Stomach (tissue), 4 donors: ENCODE results near the gene NGB.

Source experiments
- EP300 ChIP-seq: sonication (generic); formaldehyde crosslinking; IDR thresholded peaks from one replicate; pipeline ENCODE4 v1.6.1; 2017; ENCODE audit warnings: antibody characterized with exemption
- POLR2A ChIP-seq, 4 donors: fragments of 450-650 bp; IDR thresholded peaks; one replicate each; pipeline ENCODE4 v1.6.1; 2016; ENCODE audit warnings: antibody characterized with exemption in 4 of 4, control low read depth in 2 of 4, mild to moderate bottlenecking in 1 of 4, moderate library complexity in 1 of 4
- POLR2AphosphoS5 ChIP-seq, 3 donors: sonication (generic); formaldehyde crosslinking; IDR thresholded peaks; one replicate each; pipeline ENCODE4 v1.6.1; 2016; ENCODE audit warnings: antibody characterized with exemption in 3 of 3
- TF ChIP-seq, protein P1 (sequence below), 7 experiments: fragments of 450-650 bp in 4 of 7; fragments of 200-600 bp in 3 of 7; sonication (generic) in 3 of 7; IDR thresholded peaks; one replicate each; pipeline ENCODE4 v1.5.1; 2016 to 2019; ENCODE audit warnings: antibody characterized with exemption in 7 of 7, control low read depth in 2 of 7, mild to moderate bottlenecking in 1 of 7

DNA sequence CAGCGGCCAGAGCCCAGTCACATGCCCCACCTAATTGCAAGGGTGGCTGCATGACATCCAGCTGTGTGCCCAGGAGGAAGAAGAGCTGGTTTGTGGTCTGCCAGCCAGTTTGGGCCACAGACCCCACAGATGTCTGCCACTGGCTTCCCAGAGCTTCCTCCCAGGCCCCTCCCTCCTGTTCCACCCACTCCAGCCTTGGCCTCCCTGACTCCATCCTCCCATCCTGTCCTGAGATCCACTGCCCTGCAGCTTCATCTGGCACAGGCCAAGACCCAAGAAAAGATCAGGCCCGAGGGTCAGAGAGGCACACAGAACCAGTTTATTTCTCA is 5.9 kb downstream of the NGB start:
- TF ChIP-seq, protein P1, sequence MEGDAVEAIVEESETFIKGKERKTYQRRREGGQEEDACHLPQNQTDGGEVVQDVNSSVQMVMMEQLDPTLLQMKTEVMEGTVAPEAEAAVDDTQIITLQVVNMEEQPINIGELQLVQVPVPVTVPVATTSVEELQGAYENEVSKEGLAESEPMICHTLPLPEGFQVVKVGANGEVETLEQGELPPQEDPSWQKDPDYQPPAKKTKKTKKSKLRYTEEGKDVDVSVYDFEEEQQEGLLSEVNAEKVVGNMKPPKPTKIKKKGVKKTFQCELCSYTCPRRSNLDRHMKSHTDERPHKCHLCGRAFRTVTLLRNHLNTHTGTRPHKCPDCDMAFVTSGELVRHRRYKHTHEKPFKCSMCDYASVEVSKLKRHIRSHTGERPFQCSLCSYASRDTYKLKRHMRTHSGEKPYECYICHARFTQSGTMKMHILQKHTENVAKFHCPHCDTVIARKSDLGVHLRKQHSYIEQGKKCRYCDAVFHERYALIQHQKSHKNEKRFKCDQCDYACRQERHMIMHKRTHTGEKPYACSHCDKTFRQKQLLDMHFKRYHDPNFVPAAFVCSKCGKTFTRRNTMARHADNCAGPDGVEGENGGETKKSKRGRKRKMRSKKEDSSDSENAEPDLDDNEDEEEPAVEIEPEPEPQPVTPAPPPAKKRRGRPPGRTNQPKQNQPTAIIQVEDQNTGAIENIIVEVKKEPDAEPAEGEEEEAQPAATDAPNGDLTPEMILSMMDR (IDR thresholded peaks at IDR 0.05): no peak
- TF ChIP-seq POLR2A (IDR thresholded peaks at IDR 0.05) (no peak), POLR2AphosphoS5 (IDR thresholded peaks at IDR 0.05) (no peak), EP300 (no peak)
